ENCODE results near the gene HNRNPA2B1.
"Not testable (repeated sequence)": the region's sequence is repeated elsewhere in the genome, so short reads cannot be mapped to it uniquely, and the experiment has no call there.

Gene HNRNPA2B1

DNA sequence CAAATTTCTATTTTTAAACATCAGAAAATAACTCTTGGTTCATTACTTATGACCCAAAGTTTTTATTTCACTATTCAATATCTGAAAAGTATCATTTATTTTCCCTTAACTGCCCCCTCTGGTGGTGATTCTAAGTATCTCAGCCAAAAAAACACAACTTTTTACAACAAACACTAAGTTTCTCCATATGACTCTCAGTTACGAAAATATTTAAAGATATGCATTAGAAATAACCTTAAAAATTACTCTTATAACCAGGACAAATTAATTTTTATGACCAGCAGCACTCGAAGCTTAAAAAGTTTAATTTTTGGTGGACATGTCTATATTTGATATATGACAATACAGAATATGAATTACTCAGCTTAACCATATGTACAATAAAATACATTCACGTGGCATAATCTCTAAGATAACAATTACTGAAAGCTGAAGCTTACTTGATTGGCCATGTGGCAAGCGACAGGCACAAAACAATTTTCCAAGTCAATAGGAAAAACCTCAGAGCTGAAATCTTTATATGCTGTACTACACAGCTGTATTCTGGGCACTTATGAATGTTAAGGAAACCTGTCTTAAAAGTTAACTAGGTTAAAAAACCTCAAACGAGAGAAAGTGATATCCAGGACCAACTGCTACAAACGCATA lies 2.3 kb downstream of the HNRNPA2B1 start:
- DNase-seq (ENCODE audit: low spot score), result peak; percentile 39

DNA sequence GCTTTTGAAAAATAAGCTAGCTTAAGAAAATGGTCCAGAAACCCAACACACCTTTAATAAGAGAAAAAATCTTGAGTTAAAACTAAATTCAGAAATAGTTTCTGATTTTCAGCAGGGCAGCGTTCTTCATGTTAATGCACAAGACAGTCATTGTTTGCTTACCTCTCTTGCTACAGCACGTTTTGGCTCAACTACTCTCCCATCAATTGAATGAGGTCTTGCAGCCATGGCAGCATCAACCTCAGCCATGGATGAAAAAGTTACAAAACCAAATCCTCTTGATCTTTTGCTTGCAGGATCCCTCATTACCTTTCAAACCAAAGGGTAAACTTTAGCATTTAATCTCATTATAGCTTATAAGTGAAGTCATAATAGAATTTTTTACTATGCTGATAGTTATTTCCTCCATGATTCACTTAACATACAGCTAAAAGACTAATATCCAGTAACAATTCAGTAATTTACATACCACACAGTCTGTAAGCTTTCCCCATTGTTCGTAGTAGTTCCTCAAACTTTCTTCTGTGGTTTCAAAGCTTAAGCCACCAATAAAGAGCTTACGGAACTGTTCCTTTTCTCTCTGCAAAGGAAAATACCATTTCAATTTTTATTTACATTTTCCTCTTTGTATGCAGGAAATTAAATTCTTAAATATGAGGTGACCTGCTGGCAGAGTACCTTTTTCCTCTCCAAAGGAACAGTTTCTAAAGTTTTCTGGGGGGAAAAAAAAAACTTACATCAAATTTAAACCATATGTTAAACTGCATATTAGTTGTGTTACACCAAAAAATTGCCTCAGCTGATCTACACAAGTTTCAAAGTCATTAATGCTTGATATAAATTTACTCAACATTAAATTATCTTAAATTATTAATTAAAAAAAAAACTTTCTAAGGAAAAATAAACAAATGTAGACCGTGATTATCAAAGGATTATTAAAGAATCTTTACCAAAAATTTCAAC lies 3.1 kb downstream of the HNRNPA2B1 start:
- DNase-seq (ENCODE audit: low spot score), result no peak

GRCh38 chr7:26195867-26196657 lies 4.5 kb downstream of the HNRNPA2B1 start:
- DNase-seq (ENCODE audit: low spot score), result no peak

DNA sequence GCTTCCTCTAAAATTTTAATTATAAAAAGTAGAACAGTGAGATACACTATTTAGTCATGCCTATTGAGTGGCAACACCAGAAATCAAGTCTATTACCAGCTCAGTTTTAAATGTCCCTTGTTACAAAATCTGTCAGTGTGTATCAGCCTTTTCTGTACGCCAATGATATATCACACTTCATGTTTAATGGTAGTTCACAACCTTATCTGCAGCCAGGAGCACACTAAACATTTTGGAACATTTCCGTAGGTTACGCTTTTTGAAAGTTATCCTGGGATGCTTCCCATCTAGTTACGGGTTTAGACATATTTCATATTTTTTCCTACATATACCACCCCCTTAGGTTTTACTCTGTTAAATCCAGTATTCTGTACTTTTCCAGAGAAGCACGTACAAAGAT lies 5.4 kb downstream of the HNRNPA2B1 start:
- no peak for DNase-seq (ENCODE audit: low spot score)

- DNase-seq (ENCODE audit: low spot score), result not testable (repeated sequence)
Observed at GRCh38 chr7:26194764-26195163, 5.8 kb downstream of the HNRNPA2B1 start.

GRCh38 chr7:26193432-26194207 lies 6.9 kb downstream of the HNRNPA2B1 start:
- no peak for DNase-seq (ENCODE audit: low spot score)

DNA sequence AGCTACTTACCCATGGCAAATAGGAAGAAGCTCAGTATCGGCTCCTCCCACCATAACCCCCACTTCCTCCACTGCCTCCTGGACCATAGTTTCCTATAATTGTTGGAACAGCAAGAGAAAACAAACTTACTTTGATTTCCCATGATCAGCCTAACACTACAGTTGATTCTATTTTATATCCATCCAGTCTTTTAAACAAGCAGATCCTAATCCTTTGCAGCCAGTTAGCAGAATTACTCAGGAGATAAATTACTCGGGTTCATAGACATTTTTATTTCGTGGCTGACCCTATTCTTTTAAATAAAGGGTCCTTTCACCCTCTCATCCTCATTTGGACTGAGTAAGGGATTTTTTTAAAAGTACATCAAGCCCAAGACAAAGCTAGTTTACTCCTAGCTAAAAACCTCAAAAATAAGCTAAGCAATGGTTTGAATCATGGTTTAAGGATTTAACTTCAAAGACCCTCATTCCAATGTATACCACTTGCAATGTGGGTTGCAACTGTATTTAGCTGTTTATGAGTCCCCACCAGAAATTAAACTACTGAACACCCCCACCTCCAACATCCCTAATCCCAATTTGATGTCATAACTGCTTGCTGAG lies 8.0 kb downstream of the HNRNPA2B1 start:
- no peak for DNase-seq (ENCODE audit: low spot score)

GRCh38 chr7:26191974-26192479 lies 8.5 kb downstream of the HNRNPA2B1 start:
- DNase-seq (ENCODE audit: low spot score), result no peak

DNA sequence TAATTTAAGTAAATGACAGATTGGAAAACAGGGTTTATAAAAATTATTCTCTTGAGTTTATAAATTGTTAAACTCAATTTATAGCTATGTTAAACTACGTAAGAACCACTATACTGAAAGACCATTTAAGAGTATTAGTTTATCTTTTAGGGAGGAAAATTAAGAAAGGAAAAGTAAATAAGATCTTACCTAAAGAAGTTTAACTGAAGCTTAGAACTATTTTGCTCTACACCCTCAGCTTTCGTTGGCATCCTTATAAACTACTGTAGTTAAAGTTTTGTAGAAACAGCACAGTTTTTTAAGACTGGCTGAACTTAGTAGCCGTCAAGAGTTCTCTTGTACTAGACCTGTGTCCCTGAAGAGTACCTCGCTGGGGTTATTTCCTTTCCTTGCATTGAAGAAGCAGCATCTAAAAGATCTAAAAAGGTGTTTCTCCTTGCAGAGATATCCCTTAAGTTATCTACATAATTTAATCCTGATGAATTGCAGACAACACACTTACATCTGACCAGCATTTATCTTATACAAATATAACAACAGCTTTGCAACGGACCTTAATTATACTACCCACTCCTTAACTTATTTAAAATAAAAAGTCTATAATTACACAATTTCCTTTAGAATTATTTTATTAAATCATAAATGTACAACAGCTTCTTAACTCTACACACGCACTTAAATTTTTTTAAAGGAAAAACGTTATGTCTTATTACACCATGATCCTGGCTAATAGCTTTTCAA lies 9.1 kb downstream of the HNRNPA2B1 start:
- no peak for DNase-seq (ENCODE audit: low spot score)

DNA sequence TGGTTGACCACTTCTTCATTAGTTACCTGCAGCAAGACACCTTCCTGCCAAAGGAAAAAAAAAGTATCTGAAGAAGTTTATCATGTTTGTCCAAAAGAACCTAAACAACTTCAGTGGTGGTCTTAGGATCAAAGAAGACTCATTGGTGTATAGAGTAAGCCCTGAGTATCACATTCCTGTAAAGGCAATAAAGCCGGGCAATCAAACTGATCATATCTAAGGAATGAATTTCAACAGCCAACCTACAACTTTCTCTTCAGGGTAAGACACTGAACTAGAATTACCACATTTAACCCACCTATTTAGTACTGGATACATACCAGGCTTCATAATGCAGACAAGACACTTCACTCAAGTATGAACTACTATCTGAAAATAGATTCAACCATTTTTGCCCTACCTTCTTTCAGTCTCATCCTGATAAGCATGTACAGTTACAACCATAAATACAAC lies 10.1 kb downstream of the HNRNPA2B1 start:
- no peak for DNase-seq (ENCODE audit: low spot score)

DNA sequence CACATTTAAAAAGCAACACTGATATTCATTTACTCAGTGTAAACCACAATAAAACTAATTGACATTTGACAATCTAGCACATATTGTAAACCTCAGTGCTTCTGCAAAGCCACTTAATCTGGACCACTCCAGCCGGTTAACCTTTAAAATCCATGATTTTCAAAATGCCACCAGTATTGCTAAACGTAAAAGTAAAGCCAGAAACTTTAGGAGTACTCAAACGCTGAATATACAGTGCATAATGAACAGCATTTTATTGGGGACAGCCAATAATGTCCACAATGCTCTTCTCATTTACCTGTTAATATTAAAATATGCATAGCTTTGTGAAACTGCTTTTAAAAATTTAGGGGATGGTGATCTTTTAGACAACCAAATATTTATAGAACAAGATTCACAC lies 10.8 kb downstream of the HNRNPA2B1 start:
- no peak for DNase-seq (ENCODE audit: low spot score)

- DNase-seq (ENCODE audit: low spot score), result no peak
Observed at GRCh38 chr7:26188957-26189541, 11.5 kb downstream of the HNRNPA2B1 start.

DNA sequence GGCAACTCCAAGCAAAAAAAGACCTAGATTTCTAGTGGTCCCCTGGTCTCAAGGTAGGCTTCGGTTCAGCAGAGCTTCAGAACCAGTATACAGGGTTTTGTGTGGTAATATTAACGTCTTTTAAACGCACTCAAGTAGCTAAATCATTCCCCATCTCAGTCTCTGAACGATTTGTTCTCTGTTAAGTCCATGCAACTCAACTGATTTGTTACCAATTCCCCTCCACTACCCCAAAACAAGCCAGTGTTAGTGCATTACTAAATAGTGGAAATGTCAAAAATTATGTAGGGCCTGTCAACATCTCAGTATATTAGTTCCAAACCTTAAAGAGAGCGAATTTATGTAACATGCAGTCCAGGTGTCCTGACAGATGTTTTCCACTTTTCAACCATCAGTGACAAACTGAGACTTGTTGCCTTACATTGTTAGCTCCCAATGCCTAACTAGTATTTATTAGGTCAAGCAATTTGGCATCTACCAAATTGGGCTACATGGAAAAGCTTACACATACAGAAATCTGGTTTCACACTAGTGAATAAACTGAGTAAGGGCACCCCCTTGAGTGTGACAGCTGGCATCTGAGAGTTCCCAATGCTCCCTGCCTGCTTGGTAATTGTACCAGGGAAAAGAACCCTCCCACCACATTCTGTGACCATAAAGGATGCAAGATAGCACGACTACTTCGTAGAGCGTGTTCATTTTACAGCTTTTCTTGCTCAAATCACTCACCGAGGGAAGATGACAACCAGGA lies 12.2 kb downstream of the HNRNPA2B1 start:
- DNase-seq (ENCODE audit: low spot score), result no peak

- no peak for DNase-seq (ENCODE audit: low spot score)
Observed at GRCh38 chr7:26187380-26188205, 13.0 kb downstream of the HNRNPA2B1 start.

DNA sequence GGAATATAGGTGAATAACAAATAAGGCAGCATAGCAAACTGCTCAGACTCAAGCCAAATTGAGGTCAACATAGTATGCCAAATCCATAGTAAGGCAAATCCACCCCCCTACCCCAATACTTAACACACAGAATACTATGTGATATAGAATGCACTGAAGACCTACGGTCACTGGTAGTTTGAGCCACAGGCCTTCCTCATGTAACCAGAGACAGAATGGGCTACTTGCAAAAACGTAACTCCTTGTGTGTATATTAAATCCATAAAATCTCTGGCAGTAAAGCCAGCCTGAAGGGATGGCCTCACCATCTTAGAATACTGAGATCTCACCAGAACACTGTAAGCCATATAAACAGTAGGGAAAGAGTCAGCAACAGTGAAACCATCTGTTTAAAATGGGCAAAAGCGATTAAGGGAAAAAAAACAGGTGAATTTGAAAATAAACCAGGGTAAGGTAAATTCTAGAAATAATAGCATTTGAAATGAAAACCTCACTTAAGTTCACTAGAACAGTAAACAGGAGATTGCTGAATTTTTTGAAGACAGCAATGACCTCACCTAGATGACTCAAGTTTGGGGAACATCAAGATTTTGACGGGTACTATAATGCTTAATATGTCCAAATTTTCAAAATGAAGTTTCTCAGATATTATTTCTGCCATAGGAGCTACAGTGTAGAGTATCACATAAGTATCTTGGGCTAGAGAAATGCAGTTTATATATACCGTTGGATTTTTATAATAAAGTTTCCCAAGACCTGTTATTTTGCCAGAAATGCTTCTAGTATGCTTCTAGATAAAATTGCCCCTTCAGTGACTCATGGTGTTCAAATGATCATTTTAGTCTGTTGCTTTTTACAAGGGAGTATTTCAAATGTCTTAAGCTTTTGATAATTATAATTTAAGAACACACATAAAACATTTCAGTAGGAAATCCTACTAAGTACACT lies 13.9 kb downstream of the HNRNPA2B1 start:
- no peak for DNase-seq (ENCODE audit: low spot score)

- no peak for DNase-seq (ENCODE audit: low spot score)
Observed at GRCh38 chr7:26185844-26186180, 14.7 kb downstream of the HNRNPA2B1 start.

Measured in putamen (tissue), 1 donor.